HepG2 (cell line): ENCODE measurements around the gene BCL7A. TPM values are rescaled to one million over a fixed set of nuclear protein-coding genes. Genes with fewer than 3 reads are reported as not detected.

ENCODE experiments used
- ARID2 ChIP-seq: sonication (generic); formaldehyde crosslinking; IDR thresholded peaks from 2 replicates; pipeline ENCODE4 v1.8.1; 2022; ENCODE audit warnings: mild to moderate bottlenecking, missing genetic modification reagents, borderline replicate concordance
- CHD2 ChIP-seq: IDR thresholded peaks from 2 replicates; pipeline ENCODE4 v1.6.1; 2011; ENCODE audit warnings: low read depth, low read length, improper control_type of control experiment
- HNRNPLL ChIP-seq: fragments of 200-400 bp; formaldehyde crosslinking; IDR thresholded peaks from 2 replicates; pipeline ENCODE4 v1.6.1; 2017; ENCODE audit warnings: mild to moderate bottlenecking, low read depth, low read length; ENCODE audit not compliant: poor library complexity, severe bottlenecking
- JUNB ChIP-seq: sonication (generic); formaldehyde crosslinking; IDR thresholded peaks from 2 replicates; pipeline ENCODE4 v1.8.0; 2022; ENCODE audit warnings: missing genetic modification reagents, mild to moderate bottlenecking, borderline replicate concordance
- MTF1 ChIP-seq: sonication (generic); formaldehyde crosslinking; IDR thresholded peaks from 2 replicates; pipeline ENCODE4 v1.5.0; 2020; ENCODE audit warnings: missing genetic modification reagents
- NFIC ChIP-seq: IDR thresholded peaks from 2 replicates; pipeline ENCODE4 v1.6.1; 2012; ENCODE audit warnings: mild to moderate bottlenecking, low read length, inconsistent platforms
- NFYB ChIP-seq: sonication (generic); formaldehyde crosslinking; IDR thresholded peaks from 2 replicates; pipeline ENCODE4 v1.4.0; 2020; ENCODE audit warnings: missing genetic modification reagents
- PCBP2 ChIP-seq: fragments of 200-400 bp; formaldehyde crosslinking; optimal IDR thresholded peaks from 2 replicates; pipeline ENCODE3; 2018; ENCODE audit warnings: low read length, low read depth; ENCODE audit not compliant: poor library complexity, severe bottlenecking
- PHF8 ChIP-seq: sonication (generic); formaldehyde crosslinking; IDR thresholded peaks from 2 replicates; pipeline ENCODE4 v1.5.0; 2020; ENCODE audit warnings: missing genetic modification reagents
- RFX1 ChIP-seq: fragments of 450-650 bp; IDR thresholded peaks from 2 replicates; pipeline ENCODE4 v1.6.1; 2017
- RFX5 ChIP-seq: IDR thresholded peaks from 2 replicates; pipeline ENCODE4 v1.6.1; 2011; ENCODE audit warnings: low read depth, low read length, improper control_type of control experiment
- ZMAT3 ChIP-seq: sonication (generic); formaldehyde crosslinking; conservative IDR thresholded peaks from 2 replicates; pipeline ENCODE4 v1.7.0; 2021; ENCODE audit warnings: missing genetic modification reagents
- ZNF264 ChIP-seq: sonication (generic); formaldehyde crosslinking; IDR thresholded peaks from 2 replicates; pipeline ENCODE4 v1.4.0; 2020; ENCODE audit warnings: missing genetic modification reagents
- ZNF333 ChIP-seq: sonication (generic); formaldehyde crosslinking; IDR thresholded peaks from 2 replicates; pipeline ENCODE4 v1.4.0; 2020; ENCODE audit warnings: mild to moderate bottlenecking, missing genetic modification reagents, borderline replicate concordance
- ZNF556 ChIP-seq: sonication (generic); formaldehyde crosslinking; IDR thresholded peaks from 2 replicates; pipeline ENCODE4 v1.4.0; 2020; ENCODE audit warnings: mild to moderate bottlenecking, missing genetic modification reagents, borderline replicate concordance
- ZNF563 ChIP-seq: sonication (generic); formaldehyde crosslinking; IDR thresholded peaks from 2 replicates; pipeline ENCODE4 v1.8.0; 2022; ENCODE audit warnings: mild to moderate bottlenecking, moderate library complexity, missing genetic modification reagents
- ZNF660 ChIP-seq: sonication (generic); formaldehyde crosslinking; IDR thresholded peaks from 2 replicates; pipeline ENCODE4 v1.5.1; 2020; ENCODE audit warnings: mild to moderate bottlenecking, low read depth, missing genetic modification reagents, borderline replicate concordance
- ZNF746 ChIP-seq: sonication (generic); formaldehyde crosslinking; IDR thresholded peaks from 2 replicates; pipeline ENCODE4 v1.8.0; 2022; ENCODE audit warnings: mild to moderate bottlenecking, missing genetic modification reagents
- polyA plus RNA-seq, 8 experiments: library from polyadenylated mRNA; depleted of rRNA in 3 of 8; stranded (reverse) in 7 of 8; unstranded in 1 of 8; fragments of >200 nt; fragmentation: Illumina TruSeq in 4 of 8; extraction: Trizol in 4 of 8; gene quantifications; 2 replicates each; pipeline versions ENCODE4 v1.2.1 to v1.2.3, GENCODE V29; 2011 to 2016; ENCODE audit warnings: low read depth in 4 of 8, missing spikeins in 1 of 8, mixed read lengths in 1 of 8; ENCODE audit not compliant: insufficient read depth in 1 of 8
- total RNA-seq, 5 experiments: library from RNA; depleted of rRNA; stranded (reverse); fragments of >200 nt; fragmentation: Illumina TruSeq; extraction: Trizol; gene quantifications; 2 replicates each; pipeline ENCODE4 v1.2.3, GENCODE V29; 2016; ENCODE audit warnings: low read depth in 1 of 5
- TF ChIP-seq, protein P1 (sequence below): IDR thresholded peaks from 2 replicates; pipeline ENCODE4 v1.6.1; 2016; ENCODE audit warnings: low read depth
- TF ChIP-seq, protein P2 (sequence below): sonication (generic); formaldehyde crosslinking; IDR thresholded peaks from 2 replicates; pipeline ENCODE4 v1.5.0; 2020; ENCODE audit warnings: missing genetic modification reagents
- TF ChIP-seq, protein P3 (sequence below): sonication (generic); formaldehyde crosslinking; IDR thresholded peaks from 2 replicates; pipeline ENCODE4 v1.4.0; 2020; ENCODE audit warnings: low read depth, mild to moderate bottlenecking, missing genetic modification reagents
- TF ChIP-seq, protein P4 (sequence below): sonication (generic); formaldehyde crosslinking; IDR thresholded peaks from 2 replicates; pipeline ENCODE4 v1.5.1; 2020; ENCODE audit warnings: missing genetic modification reagents, mild to moderate bottlenecking, borderline replicate concordance
- TF ChIP-seq, protein P5 (sequence below): sonication (generic); formaldehyde crosslinking; IDR thresholded peaks from 2 replicates; pipeline ENCODE4 v1.4.0; 2020; ENCODE audit warnings: missing genetic modification reagents; ENCODE audit errors: not compliant biosample characterization
- TF ChIP-seq, protein P6 (sequence below): sonication (generic); formaldehyde crosslinking; IDR thresholded peaks from 2 replicates; pipeline ENCODE4 v1.5.0; 2020; ENCODE audit warnings: missing genetic modification reagents

BCL7A gene
- total and polyA plus RNA-seq, 2 of the 13 experiments (the other 11 are each of a cell fraction or from before 2014, with no cell fraction given) = 4.1 to 6.2 TPM

DNA sequence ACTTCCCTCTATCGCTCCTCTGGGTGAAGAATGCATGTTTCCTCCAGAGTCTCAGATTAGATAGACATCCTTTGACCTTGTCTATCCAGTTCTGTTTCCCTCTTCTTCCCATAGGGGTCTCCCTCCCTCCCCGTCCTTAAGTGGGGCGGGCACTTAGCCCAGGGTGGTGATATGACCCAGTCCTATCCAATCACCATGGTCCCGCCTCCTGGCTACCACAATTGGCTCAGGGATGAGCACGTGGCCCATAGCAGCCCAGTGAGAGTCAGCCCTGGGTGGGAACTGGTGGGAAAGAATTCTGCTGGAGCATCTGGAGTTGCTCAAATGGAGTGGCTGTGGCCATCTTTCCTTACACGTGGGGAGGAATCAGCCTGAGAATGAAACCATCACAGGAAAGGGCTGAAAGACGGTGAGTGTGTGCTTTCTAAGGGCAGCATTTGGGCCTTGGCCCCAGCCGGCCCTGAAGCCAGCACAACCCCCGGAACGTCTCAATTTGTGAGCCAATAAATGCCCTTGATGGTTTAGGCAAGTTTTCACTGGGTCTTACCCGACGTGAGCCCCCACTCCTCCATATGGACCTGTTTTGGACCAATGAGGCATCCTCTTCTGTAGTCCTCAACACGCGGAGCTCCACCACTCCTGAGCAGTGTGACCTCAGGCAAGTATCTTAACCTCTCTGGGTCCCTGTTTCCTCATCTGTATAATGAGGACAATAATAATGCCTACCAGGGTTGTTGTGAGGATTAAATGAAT is 42.5 kb downstream of the BCL7A start (continued):
- no peak for TF ChIP-seq ARID2 (CRISPR knock-in tag)
- TF ChIP-seq ZNF556 (CRISPR knock-in tag) = no peak
- TF ChIP-seq ZNF333 = no peak
- no peak for TF ChIP-seq ZNF746
- no peak for TF ChIP-seq PCBP2
- no peak for TF ChIP-seq CHD2
- TF ChIP-seq HNRNPLL = no peak
- TF ChIP-seq, protein P1, sequence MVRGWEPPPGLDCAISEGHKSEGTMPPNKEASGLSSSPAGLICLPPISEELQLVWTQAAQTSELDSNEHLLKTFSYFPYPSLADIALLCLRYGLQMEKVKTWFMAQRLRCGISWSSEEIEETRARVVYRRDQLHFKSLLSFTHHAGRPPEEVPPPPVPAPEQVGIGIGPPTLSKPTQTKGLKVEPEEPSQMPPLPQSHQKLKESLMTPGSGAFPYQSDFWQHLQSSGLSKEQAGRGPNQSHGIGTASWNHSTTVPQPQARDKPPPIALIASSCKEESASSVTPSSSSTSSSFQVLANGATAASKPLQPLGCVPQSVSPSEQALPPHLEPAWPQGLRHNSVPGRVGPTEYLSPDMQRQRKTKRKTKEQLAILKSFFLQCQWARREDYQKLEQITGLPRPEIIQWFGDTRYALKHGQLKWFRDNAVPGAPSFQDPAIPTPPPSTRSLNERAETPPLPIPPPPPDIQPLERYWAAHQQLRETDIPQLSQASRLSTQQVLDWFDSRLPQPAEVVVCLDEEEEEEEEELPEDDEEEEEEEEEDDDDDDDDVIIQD (CRISPR knock-in tag) = peak; percentile 74; the same call in 1 of the 2 replicates
- TF ChIP-seq, protein P2, sequence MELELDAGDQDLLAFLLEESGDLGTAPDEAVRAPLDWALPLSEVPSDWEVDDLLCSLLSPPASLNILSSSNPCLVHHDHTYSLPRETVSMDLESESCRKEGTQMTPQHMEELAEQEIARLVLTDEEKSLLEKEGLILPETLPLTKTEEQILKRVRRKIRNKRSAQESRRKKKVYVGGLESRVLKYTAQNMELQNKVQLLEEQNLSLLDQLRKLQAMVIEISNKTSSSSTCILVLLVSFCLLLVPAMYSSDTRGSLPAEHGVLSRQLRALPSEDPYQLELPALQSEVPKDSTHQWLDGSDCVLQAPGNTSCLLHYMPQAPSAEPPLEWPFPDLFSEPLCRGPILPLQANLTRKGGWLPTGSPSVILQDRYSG = no peak
- TF ChIP-seq, protein P3, sequence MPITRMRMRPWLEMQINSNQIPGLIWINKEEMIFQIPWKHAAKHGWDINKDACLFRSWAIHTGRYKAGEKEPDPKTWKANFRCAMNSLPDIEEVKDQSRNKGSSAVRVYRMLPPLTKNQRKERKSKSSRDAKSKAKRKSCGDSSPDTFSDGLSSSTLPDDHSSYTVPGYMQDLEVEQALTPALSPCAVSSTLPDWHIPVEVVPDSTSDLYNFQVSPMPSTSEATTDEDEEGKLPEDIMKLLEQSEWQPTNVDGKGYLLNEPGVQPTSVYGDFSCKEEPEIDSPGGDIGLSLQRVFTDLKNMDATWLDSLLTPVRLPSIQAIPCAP = no peak
- no peak for TF ChIP-seq ZNF660 (CRISPR knock-in tag)
- TF ChIP-seq ZNF264 = no peak
- TF ChIP-seq, protein P4, sequence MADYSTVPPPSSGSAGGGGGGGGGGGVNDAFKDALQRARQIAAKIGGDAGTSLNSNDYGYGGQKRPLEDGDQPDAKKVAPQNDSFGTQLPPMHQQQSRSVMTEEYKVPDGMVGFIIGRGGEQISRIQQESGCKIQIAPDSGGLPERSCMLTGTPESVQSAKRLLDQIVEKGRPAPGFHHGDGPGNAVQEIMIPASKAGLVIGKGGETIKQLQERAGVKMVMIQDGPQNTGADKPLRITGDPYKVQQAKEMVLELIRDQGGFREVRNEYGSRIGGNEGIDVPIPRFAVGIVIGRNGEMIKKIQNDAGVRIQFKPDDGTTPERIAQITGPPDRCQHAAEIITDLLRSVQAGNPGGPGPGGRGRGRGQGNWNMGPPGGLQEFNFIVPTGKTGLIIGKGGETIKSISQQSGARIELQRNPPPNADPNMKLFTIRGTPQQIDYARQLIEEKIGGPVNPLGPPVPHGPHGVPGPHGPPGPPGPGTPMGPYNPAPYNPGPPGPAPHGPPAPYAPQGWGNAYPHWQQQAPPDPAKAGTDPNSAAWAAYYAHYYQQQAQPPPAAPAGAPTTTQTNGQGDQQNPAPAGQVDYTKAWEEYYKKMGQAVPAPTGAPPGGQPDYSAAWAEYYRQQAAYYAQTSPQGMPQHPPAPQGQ = no peak
- no peak for TF ChIP-seq MTF1 (CRISPR knock-in tag)
- TF ChIP-seq RFX5 = no peak
- TF ChIP-seq ZMAT3 (CRISPR knock-in tag) = no peak
- peak; percentile 93 for TF ChIP-seq NFYB (CRISPR knock-in tag)
- TF ChIP-seq, protein P5, sequence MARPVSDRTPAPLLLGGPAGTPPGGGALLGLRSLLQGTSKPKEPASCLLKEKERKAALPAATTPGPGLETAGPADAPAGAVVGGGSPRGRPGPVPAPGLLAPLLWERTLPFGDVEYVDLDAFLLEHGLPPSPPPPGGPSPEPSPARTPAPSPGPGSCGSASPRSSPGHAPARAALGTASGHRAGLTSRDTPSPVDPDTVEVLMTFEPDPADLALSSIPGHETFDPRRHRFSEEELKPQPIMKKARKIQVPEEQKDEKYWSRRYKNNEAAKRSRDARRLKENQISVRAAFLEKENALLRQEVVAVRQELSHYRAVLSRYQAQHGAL (CRISPR knock-in tag) = no peak
- TF ChIP-seq, protein P6, sequence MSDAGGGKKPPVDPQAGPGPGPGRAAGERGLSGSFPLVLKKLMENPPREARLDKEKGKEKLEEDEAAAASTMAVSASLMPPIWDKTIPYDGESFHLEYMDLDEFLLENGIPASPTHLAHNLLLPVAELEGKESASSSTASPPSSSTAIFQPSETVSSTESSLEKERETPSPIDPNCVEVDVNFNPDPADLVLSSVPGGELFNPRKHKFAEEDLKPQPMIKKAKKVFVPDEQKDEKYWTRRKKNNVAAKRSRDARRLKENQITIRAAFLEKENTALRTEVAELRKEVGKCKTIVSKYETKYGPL = no peak
- peak; percentile 28; the same call in 1 of the 2 replicates for TF ChIP-seq RFX1
- 0 out of 2 replicates have a peak, but pooled peaks have one; percentile 40 for TF ChIP-seq ZNF563 (CRISPR knock-in tag)
- no peak for TF ChIP-seq JUNB (CRISPR knock-in tag)
- TF ChIP-seq NFIC = no peak
- no peak for TF ChIP-seq PHF8 (CRISPR knock-in tag)
